ENCODE data around the gene NET1.

NET1 gene

GRCh38 chr10:5502571-5503476, 90.5 kb downstream of the NET1 start:
- no peak for DNase-seq

GRCh38 chr10:5503477-5503835, 91.1 kb downstream of the NET1 start:
- no peak for DNase-seq

GRCh38 chr10:5504146-5505072, 92.1 kb downstream of the NET1 start:
- DNase-seq: no peak

GRCh38 chr10:5506246-5506645, 93.9 kb downstream of the NET1 start:
- DNase-seq: no peak

GRCh38 chr10:5506751-5507648, 94.6 kb downstream of the NET1 start:
- no peak for DNase-seq

GRCh38 chr10:5507649-5508131, 95.3 kb downstream of the NET1 start:
- DNase-seq: no peak

GRCh38 chr10:5508161-5508604, 95.8 kb downstream of the NET1 start:
- DNase-seq: no peak
